HEK293 (cell line): ENCODE measurements around the gene CXADR.

ENCODE experiments used
- KLF10 ChIP-seq: fragments of 450-650 bp; IDR thresholded peaks from 2 replicates; pipeline ENCODE4 v1.5.1; 2018; ENCODE audit warnings: missing biosample characterization, mild to moderate bottlenecking, missing genetic modification characterization
- ZNF138 ChIP-seq: fragments of 450-650 bp; formaldehyde crosslinking; IDR thresholded peaks from 2 replicates; pipeline ENCODE4 v1.5.1; 2016; ENCODE audit warnings: missing biosample characterization, missing genetic modification characterization, borderline replicate concordance
- ZNF214 ChIP-seq: fragments of 450-650 bp; formaldehyde crosslinking; IDR thresholded peaks from 2 replicates; pipeline ENCODE4 v1.5.1; 2017; ENCODE audit warnings: missing biosample characterization, mild to moderate bottlenecking, missing genetic modification characterization, borderline replicate concordance
- ZNF24 ChIP-seq: fragments of 450-650 bp; formaldehyde crosslinking; IDR thresholded peaks from 2 replicates; pipeline ENCODE4 v1.5.1; 2016; ENCODE audit warnings: missing biosample characterization, missing genetic modification characterization
- ZNF274 ChIP-seq, 2 experiments: fragments of 200-500 bp in 1 of 2; fragments of 450-650 bp in 1 of 2; sonication (Bioruptor generic) in 1 of 2; formaldehyde crosslinking in 1 of 2; IDR thresholded peaks; 2 replicates each; pipeline versions ENCODE4 v1.5.1 to v1.6.1; 2014 to 2016; ENCODE audit warnings: borderline replicate concordance in 1 of 2, inconsistent platforms in 1 of 2, low read length in 1 of 2, missing biosample characterization in 1 of 2, missing genetic modification characterization in 1 of 2
- TF ChIP-seq, protein P1 (sequence below): fragments of 450-650 bp; formaldehyde crosslinking; IDR thresholded peaks from 2 replicates; pipeline ENCODE4 v1.5.1; 2016; ENCODE audit warnings: missing biosample characterization, missing genetic modification characterization
- TF ChIP-seq, protein P2 (sequence below): fragments of 450-650 bp; formaldehyde crosslinking; conservative IDR thresholded peaks from 2 replicates; pipeline ENCODE4 v1.5.1; 2016; ENCODE audit warnings: low read depth, missing biosample characterization, missing genetic modification characterization
- TF ChIP-seq, protein P3 (sequence below): fragments of 450-650 bp; formaldehyde crosslinking; IDR thresholded peaks from 2 replicates; pipeline ENCODE4 v1.5.1; 2016; ENCODE audit warnings: missing biosample characterization, missing genetic modification characterization

DNA sequence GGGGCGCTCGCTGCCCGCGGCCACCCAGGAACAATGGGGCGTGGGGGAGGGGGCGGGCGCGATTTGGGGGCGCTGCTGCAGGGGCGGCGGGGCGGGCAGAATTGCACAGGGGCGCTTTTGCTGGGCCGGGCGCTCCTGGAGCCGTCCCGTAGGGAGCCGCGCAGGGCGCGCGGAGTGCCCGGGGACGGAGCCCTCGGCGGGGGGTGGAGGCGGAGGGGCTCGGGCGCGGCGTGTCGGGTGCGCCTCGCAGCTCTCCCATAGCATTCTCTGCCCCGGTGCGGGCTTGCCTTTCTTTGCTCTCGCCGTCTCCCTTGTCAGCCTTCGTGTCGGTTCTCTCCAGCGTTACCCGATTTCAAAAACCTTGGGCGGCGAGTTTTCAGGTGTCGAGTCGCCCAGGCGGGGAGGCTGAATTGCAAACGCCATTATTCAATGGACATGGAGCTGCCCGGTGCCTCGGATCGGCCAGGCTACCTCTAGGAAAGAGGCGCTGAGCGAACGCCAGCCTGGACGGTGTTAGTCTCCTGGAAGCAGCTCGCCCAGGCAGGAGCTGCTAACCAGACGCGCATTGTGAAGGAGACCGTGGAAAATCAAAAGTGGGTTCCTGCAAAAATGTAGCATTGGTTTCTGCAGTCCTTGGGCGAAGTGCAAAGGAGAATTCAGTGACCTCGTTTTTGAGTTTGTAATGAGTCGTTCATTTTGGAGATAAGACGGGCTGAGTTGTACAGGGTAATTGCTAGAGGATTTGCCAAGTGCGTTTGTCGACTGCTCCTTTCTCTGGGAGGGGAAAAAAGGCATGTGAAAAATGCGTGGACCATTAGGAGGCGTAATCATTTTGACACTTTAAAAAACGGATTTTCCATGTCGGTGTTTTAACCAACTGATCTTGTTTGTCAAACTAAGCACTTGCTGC is 626 bp downstream of the CXADR start:
- TF ChIP-seq, protein P1, sequence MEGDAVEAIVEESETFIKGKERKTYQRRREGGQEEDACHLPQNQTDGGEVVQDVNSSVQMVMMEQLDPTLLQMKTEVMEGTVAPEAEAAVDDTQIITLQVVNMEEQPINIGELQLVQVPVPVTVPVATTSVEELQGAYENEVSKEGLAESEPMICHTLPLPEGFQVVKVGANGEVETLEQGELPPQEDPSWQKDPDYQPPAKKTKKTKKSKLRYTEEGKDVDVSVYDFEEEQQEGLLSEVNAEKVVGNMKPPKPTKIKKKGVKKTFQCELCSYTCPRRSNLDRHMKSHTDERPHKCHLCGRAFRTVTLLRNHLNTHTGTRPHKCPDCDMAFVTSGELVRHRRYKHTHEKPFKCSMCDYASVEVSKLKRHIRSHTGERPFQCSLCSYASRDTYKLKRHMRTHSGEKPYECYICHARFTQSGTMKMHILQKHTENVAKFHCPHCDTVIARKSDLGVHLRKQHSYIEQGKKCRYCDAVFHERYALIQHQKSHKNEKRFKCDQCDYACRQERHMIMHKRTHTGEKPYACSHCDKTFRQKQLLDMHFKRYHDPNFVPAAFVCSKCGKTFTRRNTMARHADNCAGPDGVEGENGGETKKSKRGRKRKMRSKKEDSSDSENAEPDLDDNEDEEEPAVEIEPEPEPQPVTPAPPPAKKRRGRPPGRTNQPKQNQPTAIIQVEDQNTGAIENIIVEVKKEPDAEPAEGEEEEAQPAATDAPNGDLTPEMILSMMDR = no peak
- TF ChIP-seq ZNF138 (tag by site-specific recombination) (no peak), ZNF274 (IDR thresholded peaks at IDR 0.05; ENCODE audit: low read length) (no peak), ZNF274 (tag by site-specific recombination; IDR thresholded peaks at IDR 0.05; ENCODE audit: borderline replicate concordance) (no peak), ZNF24 (tag by site-specific recombination) (no peak), ZNF214 (tag by site-specific recombination) (no peak), KLF10 (tag by site-specific recombination) (no peak)
- TF ChIP-seq, protein P2, sequence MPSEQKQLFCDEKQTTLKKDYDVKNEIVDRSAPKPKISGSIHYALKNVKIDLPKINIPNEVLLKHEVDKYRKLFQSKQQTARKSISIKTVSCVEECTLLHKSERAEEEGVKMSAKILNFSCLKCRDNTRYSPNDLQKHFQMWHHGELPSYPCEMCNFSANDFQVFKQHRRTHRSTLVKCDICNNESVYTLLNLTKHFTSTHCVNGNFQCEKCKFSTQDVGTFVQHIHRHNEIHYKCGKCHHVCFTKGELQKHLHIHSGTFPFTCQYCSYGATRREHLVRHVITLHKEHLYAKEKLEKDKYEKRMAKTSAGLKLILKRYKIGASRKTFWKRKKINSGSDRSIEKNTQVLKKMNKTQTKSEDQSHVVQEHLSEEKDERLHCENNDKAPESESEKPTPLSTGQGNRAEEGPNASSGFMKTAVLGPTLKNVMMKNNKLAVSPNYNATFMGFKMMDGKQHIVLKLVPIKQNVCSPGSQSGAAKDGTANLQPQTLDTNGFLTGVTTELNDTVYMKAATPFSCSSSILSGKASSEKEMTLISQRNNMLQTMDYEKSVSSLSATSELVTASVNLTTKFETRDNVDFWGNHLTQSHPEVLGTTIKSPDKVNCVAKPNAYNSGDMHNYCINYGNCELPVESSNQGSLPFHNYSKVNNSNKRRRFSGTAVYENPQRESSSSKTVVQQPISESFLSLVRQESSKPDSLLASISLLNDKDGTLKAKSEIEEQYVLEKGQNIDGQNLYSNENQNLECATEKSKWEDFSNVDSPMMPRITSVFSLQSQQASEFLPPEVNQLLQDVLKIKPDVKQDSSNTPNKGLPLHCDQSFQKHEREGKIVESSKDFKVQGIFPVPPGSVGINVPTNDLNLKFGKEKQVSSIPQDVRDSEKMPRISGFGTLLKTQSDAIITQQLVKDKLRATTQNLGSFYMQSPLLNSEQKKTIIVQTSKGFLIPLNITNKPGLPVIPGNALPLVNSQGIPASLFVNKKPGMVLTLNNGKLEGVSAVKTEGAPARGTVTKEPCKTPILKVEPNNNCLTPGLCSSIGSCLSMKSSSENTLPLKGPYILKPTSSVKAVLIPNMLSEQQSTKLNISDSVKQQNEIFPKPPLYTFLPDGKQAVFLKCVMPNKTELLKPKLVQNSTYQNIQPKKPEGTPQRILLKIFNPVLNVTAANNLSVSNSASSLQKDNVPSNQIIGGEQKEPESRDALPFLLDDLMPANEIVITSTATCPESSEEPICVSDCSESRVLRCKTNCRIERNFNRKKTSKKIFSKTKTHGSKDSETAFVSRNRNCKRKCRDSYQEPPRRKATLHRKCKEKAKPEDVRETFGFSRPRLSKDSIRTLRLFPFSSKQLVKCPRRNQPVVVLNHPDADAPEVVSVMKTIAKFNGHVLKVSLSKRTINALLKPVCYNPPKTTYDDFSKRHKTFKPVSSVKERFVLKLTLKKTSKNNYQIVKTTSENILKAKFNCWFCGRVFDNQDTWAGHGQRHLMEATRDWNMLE = no peak
- TF ChIP-seq, protein P3, sequence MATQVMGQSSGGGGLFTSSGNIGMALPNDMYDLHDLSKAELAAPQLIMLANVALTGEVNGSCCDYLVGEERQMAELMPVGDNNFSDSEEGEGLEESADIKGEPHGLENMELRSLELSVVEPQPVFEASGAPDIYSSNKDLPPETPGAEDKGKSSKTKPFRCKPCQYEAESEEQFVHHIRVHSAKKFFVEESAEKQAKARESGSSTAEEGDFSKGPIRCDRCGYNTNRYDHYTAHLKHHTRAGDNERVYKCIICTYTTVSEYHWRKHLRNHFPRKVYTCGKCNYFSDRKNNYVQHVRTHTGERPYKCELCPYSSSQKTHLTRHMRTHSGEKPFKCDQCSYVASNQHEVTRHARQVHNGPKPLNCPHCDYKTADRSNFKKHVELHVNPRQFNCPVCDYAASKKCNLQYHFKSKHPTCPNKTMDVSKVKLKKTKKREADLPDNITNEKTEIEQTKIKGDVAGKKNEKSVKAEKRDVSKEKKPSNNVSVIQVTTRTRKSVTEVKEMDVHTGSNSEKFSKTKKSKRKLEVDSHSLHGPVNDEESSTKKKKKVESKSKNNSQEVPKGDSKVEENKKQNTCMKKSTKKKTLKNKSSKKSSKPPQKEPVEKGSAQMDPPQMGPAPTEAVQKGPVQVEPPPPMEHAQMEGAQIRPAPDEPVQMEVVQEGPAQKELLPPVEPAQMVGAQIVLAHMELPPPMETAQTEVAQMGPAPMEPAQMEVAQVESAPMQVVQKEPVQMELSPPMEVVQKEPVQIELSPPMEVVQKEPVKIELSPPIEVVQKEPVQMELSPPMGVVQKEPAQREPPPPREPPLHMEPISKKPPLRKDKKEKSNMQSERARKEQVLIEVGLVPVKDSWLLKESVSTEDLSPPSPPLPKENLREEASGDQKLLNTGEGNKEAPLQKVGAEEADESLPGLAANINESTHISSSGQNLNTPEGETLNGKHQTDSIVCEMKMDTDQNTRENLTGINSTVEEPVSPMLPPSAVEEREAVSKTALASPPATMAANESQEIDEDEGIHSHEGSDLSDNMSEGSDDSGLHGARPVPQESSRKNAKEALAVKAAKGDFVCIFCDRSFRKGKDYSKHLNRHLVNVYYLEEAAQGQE (tag by site-specific recombination) = no peak
